ENCODE measurements around the gene PDK1.
"Not testable (repeated sequence)": the region's sequence is repeated elsewhere in the genome, so short reads cannot be mapped to it uniquely, and the experiment has no call there.

Gene PDK1

GRCh38 chr2:172549131-172549530 is 6.8 kb upstream of the PDK1 start:
- Histone ChIP-seq H3K27ac (no peak overlapping the region), H3K9me3 (ENCODE audit: severe bottlenecking) (peaks cover 6% of the 10 kb centered on the region), H3K4me3 (ENCODE audit: low read depth, low read length) (no peak overlapping the region), H3K36me3 (no peaks in the 10 kb centered on the region), H3K27me3 (ENCODE audit: insufficient read depth, low read depth, severe bottlenecking) (no peaks in the 10 kb centered on the region)
- TF ChIP-seq CTCF (IDR thresholded peaks at IDR 0.05; ENCODE audit: low read depth, low read length): no peak
- no peak for DNase-seq

GRCh38 chr2:172549802-172550201 is 6.1 kb upstream of the PDK1 start:
- H3K4me3 ChIP-seq (ENCODE audit: low read depth, low read length); DNase-seq; H3K27me3 ChIP-seq (ENCODE audit: insufficient read depth, low read depth, severe bottlenecking); H3K36me3 ChIP-seq; H3K9me3 ChIP-seq (ENCODE audit: severe bottlenecking); H3K27ac ChIP-seq: not testable (repeated sequence)

- TF ChIP-seq CTCF (IDR thresholded peaks at IDR 0.05; ENCODE audit: low read depth, low read length): no peak
- Histone ChIP-seq H3K27ac (no peak overlapping the region), H3K36me3 (no peaks in the 10 kb centered on the region)
Observed at GRCh38 chr2:172550419-172550818, 5.5 kb upstream of the PDK1 start.

GRCh38 chr2:172551271-172551670 is 4.6 kb upstream of the PDK1 start:
- Histone ChIP-seq H3K27me3 (ENCODE audit: insufficient read depth, low read depth, severe bottlenecking) (no peaks in the 10 kb centered on the region), H3K27ac (no peak overlapping the region), H3K9me3 (ENCODE audit: severe bottlenecking) (peaks cover 2% of the 10 kb centered on the region), H3K36me3 (peaks cover 4% of the 10 kb centered on the region), H3K4me3 (ENCODE audit: low read depth, low read length) (no peak overlapping the region)
- TF ChIP-seq CTCF (IDR thresholded peaks at IDR 0.05; ENCODE audit: low read depth, low read length): no peak
- DNase-seq: no peak

More at GRCh38 chr2:172550419-172550818, 5.5 kb upstream of the PDK1 start:
- H3K4me3 ChIP-seq (ENCODE audit: low read depth, low read length): no peak overlapping the region
- H3K9me3 ChIP-seq (ENCODE audit: severe bottlenecking): peaks cover 2% of the 10 kb centered on the region
- H3K27me3 ChIP-seq (ENCODE audit: insufficient read depth, low read depth, severe bottlenecking): no peaks in the 10 kb centered on the region
- no peak for DNase-seq

GRCh38 chr2:172552547-172553291 is 3.2 kb upstream of the PDK1 start:
- Histone ChIP-seq H3K36me3 (peaks cover 4% of the 10 kb centered on the region), H3K27me3 (ENCODE audit: insufficient read depth, low read depth, severe bottlenecking) (no peaks in the 10 kb centered on the region), H3K27ac (no peak overlapping the region), H3K9me3 (ENCODE audit: severe bottlenecking) (peaks cover 2% of the 10 kb centered on the region), H3K4me3 (ENCODE audit: low read depth, low read length) (no peak overlapping the region)
- no peak for DNase-seq
- TF ChIP-seq CTCF (IDR thresholded peaks at IDR 0.05; ENCODE audit: low read depth, low read length): no peak

GRCh38 chr2:172554352-172555271 is 1.3 kb upstream of the PDK1 start:
- Histone ChIP-seq H3K27ac (no peak overlapping the region), H3K36me3 (peaks cover 9% of the 10 kb centered on the region), H3K9me3 (ENCODE audit: severe bottlenecking) (no peaks in the 10 kb centered on the region), H3K4me3 (ENCODE audit: low read depth, low read length) (peak overlapping the region; percentile 81), H3K27me3 (ENCODE audit: insufficient read depth, low read depth, severe bottlenecking) (no peaks in the 10 kb centered on the region)
- no peak for TF ChIP-seq CTCF (IDR thresholded peaks at IDR 0.05; ENCODE audit: low read depth, low read length)
- no peak for DNase-seq
